HG02884 (cell line): Measurements from ENCODE around the gene TAP2.
"Not testable (repeated sequence)": the region's sequence is repeated elsewhere in the genome, so short reads cannot be mapped to it uniquely, and the experiment has no call there.

Experiments
- ATAC-seq: cut with Tn5 transposase; IDR thresholded peaks from one replicate; pipeline ENCODE4 v1.9.1; 2021; ENCODE audit warnings: mild to moderate bottlenecking, moderate library complexity; ENCODE audit not compliant: unreplicated experiment

The TAP2 gene

DNA sequence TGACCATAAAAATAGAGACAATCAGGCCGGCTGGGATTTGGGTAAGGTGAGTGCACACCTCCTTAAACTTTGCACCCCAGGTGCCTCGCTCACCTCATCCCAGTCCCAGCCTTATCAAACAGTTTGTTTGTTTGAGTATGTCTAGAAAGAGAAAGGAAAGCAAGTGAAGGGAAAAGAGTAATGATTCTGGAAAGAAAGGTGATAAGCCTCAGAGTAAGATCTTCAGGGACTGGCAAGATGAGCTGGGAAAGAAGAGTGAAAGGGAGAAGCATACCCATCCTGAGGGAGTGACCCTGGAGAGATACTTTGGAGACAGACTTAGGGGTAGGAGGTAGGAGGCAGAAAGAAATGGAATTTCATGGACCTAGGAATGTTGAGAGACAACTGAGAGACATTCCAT lies 1.7 kb downstream of the TAP2 start:
- no peak for ATAC-seq

- no peak for ATAC-seq
Measured at GRCh38 chr6:32835167-32835893, 3.2 kb downstream of the TAP2 start.

DNA sequence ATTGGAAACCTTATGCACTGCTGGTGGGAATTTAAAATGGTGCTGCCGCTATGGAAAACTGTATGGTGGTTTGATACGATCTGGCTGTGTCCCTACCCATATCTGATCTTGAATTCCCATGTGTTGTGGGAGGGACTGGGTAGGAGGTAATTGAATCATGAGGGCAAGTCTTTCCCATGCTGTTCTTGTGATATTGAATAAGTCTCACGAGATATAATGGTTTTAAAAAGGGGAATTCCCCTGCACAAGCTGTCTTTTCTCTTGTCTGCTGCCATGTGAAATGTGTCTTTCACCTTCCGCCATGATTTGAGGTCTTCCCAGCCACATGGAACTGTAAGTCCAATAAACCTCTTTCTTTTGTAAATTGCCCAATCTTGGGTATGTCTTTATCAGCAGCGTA lies 4.9 kb downstream of the TAP2 start:
- no peak for ATAC-seq

- no peak for ATAC-seq
Measured at GRCh38 chr6:32832535-32832934, 6.0 kb downstream of the TAP2 start.

DNA sequence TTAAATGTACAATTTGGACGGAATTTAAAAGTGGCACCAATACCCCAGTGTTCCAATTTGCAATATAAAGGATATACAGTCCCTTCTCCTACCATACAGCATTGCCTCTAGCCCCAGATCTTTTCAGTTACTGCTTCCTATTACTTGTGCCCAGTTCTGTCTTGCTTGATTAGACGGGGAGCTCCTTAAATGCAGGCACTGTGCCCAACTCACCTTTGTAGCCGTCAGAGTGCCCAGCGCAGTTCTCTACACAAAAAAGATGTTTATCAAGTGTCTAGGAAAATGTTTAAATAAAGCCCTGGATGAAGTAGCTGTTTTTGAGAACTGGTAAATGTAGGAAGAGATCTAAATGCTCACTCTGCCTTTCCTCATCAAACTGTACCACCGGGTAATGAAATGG lies 7.6 kb downstream of the TAP2 start:
- no peak for ATAC-seq

DNA sequence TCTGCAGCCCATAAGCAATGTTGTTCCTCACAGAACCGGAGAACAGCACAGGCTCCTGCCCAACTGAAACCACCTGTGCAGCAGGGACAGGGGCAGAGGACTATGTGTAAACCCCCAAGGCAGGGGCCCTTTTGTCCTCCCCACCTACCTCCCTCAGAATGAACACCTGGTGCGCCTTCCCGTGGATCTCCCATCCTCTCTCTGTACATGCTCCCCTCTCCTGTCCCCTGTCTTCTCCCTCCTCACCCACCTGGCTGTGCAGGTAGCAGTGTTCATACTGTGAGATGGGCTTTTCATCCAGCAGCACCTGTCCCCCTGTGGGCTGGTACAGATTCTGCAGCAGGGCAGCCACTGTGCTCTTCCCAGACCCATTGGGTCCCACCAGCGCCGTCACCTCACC lies 8.5 kb downstream of the TAP2 start:
- ATAC-seq, result no peak

- ATAC-seq, result no peak
Measured at GRCh38 chr6:32829495-32829894, 9.0 kb downstream of the TAP2 start.

DNA sequence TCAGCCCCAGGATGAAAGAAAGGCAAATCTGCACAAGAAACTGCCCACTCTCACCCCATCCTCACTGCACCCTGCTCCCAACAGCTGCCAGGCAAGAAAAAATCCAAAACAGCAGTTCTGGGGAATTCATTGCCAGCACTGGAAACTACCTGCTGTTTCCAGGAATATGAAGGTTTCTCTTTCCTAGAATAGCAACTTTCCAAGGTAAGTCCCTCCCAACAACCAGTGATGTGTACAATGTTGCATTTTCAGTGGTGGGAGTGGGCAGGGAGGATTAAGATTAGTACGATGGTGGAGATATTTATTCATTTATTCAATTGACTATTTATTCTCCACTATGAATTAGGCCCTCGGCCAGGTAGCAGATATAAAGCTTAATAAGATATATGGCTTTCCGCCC lies 11.5 kb downstream of the TAP2 start:
- no peak for ATAC-seq

GRCh38 chr6:32825966-32826365 lies 12.6 kb downstream of the TAP2 start:
- ATAC-seq, result no peak

DNA sequence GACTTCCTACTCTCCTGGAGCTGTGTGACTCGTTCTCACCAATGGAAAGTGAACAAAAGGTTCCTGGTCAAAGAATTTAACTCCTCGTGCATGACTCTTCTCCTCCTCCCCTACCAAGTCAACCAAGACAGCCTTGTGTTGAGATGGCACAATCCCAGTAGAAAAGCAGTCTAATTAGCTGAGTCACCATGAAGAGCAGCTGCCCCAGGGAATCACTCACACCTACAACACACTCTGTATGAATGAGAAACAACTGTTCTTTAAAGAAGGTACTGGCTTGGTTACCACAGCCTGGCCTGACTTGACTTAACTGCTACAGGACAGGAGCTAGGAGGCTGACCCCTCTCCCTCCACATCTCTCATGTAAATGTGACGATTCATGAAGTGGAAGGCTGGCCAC lies 18.8 kb downstream of the TAP2 start:
- no peak for ATAC-seq

DNA sequence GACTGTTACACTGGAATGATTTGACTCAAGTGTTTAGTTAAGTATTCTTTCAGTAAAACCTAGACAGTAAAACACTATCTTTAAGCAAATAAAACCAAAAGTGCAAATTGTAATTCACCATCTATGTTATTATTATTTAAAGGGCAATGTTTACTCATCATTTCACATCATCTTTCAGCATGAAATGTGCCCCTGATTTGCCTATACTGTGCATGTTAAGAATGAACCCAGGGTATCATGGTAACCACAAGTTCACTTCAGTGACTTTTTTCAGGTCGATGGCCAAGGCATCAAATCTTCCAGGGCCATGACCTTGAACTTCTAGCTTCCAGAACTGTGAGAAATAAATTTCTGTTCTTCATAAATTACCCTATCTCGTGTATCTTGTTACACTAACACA lies 19.7 kb downstream of the TAP2 start:
- no peak for ATAC-seq

- ATAC-seq, result no peak
Measured at GRCh38 chr6:32816746-32817204, 21.8 kb downstream of the TAP2 start, which contains the start of gene HLA-DOB. Gene HLA-DOB (minus strand): TSS chr6:32817002. CDS start chr6:32816951, 51 bp downstream.

DNA sequence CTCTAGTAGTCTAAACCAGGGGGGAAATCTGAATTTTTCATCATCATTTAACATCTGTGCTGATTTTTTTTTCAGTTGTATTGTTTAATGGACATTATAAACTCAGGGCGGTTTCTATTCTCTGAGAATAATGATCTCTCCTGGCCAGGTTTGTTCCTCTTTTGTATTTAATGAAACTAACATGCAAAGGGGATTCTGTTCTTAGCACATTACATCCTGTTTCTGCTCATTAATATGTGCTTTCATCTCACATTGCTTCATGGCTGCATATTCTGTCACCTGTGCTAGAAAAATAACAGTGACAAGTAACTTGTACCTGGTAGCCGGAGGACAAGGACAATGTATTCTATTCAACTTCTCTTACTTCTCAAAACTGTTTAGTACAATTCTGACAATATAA lies 22.5 kb downstream of the TAP2 start:
- no peak for ATAC-seq

GRCh38 chr6:32815115-32815514 lies 23.4 kb downstream of the TAP2 start:
- ATAC-seq, result no peak

- no peak for ATAC-seq
Measured at GRCh38 chr6:32814145-32814544, 24.4 kb downstream of the TAP2 start.

GRCh38 chr6:32809171-32809570 lies 29.4 kb downstream of the TAP2 start:
- no peak for ATAC-seq

- no peak for ATAC-seq
Measured at GRCh38 chr6:32807020-32807580, 31.4 kb downstream of the TAP2 start.

- not testable (repeated sequence) for ATAC-seq
Measured at GRCh38 chr6:32805404-32805803, 33.1 kb downstream of the TAP2 start.

GRCh38 chr6:32803416-32803815 lies 35.1 kb downstream of the TAP2 start:
- ATAC-seq, result no peak

DNA sequence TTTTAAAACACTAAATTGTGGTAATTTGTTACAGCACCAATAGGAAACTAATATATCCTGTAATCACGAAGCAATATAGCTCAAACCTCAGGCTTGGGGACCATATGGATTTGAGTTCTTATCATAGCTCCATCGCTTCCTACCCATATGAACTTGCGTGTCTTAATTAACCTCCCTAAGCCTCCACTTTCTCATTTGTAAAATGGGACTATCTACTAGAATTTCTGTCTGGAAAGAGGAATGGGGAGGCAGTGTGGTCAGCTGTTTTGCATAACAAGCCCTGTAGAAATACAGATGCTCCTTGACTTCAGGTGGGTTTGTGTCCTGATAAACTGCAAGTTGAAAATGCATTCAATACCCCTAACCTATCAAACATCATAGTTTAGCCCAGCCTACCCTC lies 38.8 kb downstream of the TAP2 start:
- ATAC-seq, result no peak

DNA sequence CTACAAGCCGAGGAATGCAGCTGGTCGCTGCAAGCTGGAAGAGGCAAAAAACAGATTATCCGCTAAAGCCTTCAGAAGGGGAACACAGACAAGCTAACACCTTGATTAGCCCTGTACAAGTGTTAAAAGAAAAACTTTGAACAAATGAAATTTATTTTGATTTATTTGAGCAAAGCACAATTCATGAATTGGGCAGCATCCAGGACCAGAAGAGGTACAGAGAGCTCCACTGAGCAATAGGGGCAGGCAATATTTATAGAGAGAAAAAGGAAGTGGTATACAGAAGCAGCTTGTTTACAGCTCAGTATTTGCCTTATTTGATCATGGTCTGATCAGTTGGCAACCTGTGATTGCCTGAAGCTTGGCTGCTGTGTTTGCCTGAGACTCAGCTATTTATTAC lies 39.4 kb downstream of the TAP2 start:
- no peak for ATAC-seq

DNA sequence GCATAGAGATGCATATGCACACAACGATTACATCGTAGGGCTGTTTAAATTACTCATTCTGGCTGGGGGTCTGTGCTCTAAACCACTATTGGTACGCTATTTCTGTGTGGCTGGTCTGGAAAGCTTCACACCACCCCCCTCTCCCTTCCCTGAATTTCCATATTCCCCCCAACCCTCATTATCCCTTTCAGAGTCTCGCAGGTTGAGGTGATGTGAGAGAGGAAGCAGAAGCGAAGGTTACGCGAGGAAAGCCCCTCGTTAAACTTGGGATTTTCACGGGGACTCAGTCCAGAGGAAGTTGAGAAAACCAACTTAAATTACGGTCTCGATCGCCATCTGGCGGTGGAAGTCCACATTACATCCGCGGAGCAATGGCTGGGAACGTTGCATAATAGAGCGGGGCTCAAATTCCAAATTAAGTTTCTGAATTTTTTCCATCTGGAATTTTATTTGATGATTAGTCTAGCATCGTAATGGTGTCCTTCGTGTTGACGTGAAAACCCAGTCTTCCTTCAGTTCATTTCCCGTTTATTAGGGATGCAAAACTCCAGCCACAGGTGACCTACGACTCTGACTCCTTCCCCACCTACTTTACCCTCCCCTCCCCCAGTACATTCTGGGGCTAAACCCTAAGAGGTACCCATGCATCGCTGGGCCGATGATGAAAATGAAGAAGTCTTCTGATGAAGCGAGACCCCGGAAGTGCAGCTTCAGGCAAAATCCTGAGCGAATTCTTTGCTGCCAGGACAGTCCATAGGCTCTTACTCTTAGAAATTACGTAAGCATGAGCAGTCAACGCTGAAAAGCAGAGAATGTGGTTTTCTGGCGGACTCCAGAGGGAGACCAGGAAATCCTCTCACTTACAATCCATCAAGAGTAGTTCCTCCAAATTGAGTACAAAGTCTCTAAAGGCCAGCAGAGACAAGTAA lies 41.4 kb downstream of the TAP2 start:
- ATAC-seq, result no peak
